ENCODE results near the gene SIGLEC12.

Gene SIGLEC12

DNA sequence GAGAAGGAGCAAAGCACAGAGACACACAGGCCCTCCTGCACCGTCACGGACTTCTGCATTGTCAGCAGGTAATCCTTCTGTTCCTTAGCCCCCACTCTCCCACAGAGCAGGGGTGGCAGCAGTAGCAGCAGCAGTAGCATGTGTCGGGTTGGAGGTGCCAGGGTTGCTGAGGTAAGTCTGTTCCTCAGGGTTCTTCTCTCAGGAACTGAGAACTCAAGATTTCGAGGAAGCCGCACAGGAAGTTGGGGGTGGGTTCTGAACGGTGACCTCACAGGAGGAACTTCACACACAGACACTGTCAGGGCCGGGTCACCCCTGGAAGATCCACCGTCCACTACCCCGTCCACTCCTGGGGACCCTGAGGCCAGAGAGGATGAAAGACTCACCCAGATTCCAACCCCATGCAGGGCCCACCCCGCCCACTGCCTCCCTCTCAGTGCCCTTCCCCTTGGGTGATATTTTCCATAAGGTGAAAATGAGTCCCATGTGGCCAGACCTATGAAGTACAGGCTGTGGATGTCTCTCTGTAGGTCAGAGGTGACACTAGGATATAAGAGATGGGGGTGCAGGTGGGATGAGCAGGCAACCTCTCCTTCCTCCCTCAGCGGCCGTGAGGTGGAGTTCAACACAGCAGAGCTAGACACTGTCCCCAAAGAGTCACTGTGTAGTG, at the start of gene SIGLEC12:
Gene SIGLEC12 (minus strand): TSS at position 207 of the 670 bp plus-strand sequence. CDS start 67 bp downstream, at position 140.
- no peak within 1 kb of the TSS for H3K4me3 ChIP-seq (ENCODE audit: low read depth, low read length)
- TF ChIP-seq, protein P1, sequence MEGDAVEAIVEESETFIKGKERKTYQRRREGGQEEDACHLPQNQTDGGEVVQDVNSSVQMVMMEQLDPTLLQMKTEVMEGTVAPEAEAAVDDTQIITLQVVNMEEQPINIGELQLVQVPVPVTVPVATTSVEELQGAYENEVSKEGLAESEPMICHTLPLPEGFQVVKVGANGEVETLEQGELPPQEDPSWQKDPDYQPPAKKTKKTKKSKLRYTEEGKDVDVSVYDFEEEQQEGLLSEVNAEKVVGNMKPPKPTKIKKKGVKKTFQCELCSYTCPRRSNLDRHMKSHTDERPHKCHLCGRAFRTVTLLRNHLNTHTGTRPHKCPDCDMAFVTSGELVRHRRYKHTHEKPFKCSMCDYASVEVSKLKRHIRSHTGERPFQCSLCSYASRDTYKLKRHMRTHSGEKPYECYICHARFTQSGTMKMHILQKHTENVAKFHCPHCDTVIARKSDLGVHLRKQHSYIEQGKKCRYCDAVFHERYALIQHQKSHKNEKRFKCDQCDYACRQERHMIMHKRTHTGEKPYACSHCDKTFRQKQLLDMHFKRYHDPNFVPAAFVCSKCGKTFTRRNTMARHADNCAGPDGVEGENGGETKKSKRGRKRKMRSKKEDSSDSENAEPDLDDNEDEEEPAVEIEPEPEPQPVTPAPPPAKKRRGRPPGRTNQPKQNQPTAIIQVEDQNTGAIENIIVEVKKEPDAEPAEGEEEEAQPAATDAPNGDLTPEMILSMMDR (IDR thresholded peaks at IDR 0.05; ENCODE audit: insufficient read depth, low read length, missing control alignments): no peak
- no peak for DNase-seq (ENCODE audit: low read depth, low spot score)
- POLR2A ChIA-PET: no interaction called here
- CTCF ChIA-PET: no interaction called here

DNA sequence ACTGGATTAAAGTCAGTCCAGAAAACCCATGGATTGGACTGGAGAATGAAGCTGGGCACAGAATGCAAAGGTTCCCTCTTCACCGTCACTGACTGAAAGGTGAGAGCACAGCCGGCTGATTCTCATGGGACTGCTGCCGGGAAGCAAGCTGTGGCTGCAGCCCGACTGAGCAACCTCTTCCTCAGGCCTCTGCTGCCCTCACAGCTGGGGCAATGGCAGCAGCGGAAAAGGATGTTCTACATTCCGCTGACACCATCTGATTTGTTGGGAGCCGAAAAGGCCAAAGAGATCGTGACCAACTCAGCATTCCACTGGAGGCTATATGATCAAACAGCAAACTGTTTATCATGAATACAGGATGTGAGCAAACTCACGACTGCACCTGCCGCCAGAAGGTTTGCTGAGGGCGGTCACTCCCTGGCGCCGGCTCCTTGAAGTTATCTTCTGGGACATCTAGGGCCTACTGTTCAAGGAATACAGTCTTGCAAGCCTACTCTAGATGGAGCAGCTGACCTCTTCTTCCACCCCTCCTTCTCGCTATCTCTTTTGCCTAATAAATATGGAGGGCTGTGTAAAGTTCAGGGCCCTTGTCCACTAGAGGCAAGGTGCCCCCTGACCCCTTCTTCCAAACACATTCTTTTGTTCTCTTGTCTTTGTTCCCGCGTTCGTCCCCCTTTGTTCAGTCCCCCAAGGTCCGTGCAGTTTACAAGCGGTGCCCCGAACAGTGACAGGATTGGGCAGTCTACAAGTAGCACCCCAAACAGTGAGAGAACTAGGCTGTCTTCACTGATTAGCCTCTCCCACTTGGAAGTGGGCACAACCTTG, 49.5 kb upstream of the SIGLEC12 start:
- CTCF ChIA-PET: no interaction called here
- POLR2A ChIA-PET: no interaction called here
- no peak overlapping the region for H3K4me3 ChIP-seq (ENCODE audit: low read depth, low read length)
- DNase-seq (ENCODE audit: low read depth, low spot score): no peak
- TF ChIP-seq, protein P1 (IDR thresholded peaks at IDR 0.05; ENCODE audit: insufficient read depth, low read length, missing control alignments): no peak

DNA sequence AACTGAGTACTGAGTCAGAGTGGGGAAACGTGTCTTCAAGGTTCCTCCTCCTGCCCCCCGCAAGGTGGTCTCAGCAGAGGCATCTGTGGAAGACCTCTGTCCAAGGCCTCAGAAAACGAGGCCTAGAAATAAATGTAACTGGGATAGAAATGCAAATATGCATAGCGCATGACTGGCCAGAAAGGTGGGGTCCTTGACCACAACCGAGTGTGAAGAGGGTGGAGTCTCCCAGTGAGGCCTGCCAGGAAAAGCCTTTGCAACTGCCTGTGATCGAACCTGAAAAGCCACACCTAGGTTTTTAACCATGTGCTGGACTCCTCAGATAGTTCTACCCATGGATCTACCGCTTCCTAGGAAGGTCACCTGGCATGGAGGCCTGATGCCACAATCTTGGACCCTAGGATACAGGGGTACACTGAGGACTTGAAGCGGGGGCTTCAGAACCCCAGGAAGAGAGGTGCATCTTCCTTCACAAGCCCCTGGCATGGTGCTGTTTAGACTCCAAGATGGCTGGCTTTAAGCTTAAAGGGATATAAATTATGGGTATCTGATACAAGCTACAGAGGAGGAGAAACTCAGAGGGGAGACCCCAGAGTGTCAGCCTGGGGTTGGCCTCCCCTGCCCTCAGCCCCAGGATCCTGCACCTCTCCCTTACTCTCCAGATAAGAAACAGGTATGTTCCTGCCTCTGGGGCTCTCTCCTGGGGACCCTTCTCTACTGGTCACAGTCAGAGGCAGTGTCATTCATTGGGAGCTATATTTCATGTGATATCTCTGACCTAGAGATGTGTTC, 48.1 kb upstream of the SIGLEC12 start:
- ChIA-PET CTCF (no interaction called here), POLR2A (no interaction called here)
- no peak overlapping the region for H3K4me3 ChIP-seq (ENCODE audit: low read depth, low read length)
- TF ChIP-seq, protein P1 (IDR thresholded peaks at IDR 0.05; ENCODE audit: insufficient read depth, low read length, missing control alignments): no peak
- DNase-seq (ENCODE audit: low read depth, low spot score): no peak

DNA sequence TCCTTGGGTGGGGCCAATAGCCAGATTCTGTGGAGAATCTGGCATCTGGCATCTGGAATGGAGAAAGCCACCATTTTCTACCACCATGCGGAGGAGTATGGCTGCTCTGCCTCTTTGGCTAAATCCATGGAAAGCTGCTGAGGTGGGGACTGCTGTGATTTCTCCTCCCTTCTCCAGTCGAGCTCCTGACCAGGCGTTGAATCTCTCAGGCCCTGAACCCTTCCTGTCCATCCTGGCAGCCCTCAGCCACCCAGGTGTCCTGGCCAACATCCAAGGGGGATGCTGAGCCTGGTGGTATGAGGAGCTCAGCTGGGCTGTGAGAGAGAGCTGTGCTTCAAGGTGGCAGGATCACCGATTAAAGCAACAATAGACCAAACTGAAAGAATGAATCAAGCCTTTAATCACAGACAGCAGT, 47.3 kb upstream of the SIGLEC12 start:
- POLR2A ChIA-PET: no interaction called here
- no peak for DNase-seq (ENCODE audit: low read depth, low spot score)
- CTCF ChIA-PET: no interaction called here
- H3K4me3 ChIP-seq (ENCODE audit: low read depth, low read length): no peak overlapping the region
- TF ChIP-seq, protein P1 (IDR thresholded peaks at IDR 0.05; ENCODE audit: insufficient read depth, low read length, missing control alignments): no peak

DNA sequence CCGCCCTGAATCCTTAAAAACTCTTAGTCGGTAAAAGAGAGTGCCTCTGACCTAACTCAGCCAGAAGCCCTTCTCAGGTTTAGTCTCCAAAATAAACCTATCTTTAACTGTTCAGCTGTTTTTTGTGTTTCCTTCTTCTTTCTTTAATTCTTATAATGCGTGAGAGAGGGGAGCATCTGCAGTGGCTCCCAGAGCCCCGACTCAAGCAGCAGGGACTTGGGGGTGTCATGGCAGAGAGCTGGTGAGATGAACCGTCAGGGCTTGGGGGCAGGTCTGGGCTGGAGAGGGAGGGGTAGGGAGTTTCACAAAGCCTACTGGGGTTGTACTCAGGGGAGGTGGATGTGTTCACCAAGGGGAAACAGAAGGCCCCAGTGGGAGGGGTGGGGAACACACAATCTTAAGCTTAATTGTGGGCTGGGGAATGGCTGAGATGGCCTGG, 46.6 kb upstream of the SIGLEC12 start:
- POLR2A ChIA-PET: no interaction called here
- DNase-seq (ENCODE audit: low read depth, low spot score): no peak
- TF ChIP-seq, protein P1 (IDR thresholded peaks at IDR 0.05; ENCODE audit: insufficient read depth, low read length, missing control alignments): no peak
- H3K4me3 ChIP-seq (ENCODE audit: low read depth, low read length): no peak overlapping the region
- CTCF ChIA-PET: interaction anchor here (1.2 kb wide), 1 partner anchor 33 kb away, joined by 3 read pairs; no protein-coding TSS in a partner anchor

All from AG04449 (cell line).